HG02763 (cell line): ENCODE measurements around the gene FRRS1.
"Not testable (repeated sequence)": the region's sequence is repeated elsewhere in the genome, so short reads cannot be mapped to it uniquely, and the experiment has no call there.

Source experiments
- ATAC-seq: cut with Tn5 transposase; IDR thresholded peaks from one replicate; pipeline ENCODE4 v1.9.1; 2021; ENCODE audit warnings: mild to moderate bottlenecking, moderate library complexity; ENCODE audit not compliant: unreplicated experiment

FRRS1 gene

GRCh38 chr1:99768524-99769245 is 2.2 kb upstream of the FRRS1 start:
- ATAC-seq = no peak

GRCh38 chr1:99768104-99768503 is 1.7 kb upstream of the FRRS1 start:
- no peak for ATAC-seq

- ATAC-seq = no peak
Measured at GRCh38 chr1:99764909-99765308, 1.5 kb downstream of the FRRS1 start.

DNA sequence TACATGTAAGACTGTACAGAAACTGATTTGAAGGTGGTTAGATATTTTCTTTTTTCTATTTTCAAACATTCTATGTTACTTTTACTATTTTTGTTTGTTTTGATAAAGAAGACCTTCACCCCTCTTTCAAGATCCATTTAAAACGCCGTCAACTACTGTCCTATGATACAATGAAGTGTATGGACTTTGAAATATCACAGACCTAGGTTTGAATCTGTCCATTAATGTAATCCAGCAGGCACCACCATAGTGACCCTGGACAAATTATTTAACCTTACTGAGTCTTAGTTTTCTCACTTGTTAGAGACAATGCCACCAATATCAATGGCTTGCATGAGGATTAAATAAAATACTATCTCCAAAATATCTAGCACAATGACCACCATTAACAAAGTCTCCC is 2.0 kb downstream of the FRRS1 start:
- no peak for ATAC-seq

DNA sequence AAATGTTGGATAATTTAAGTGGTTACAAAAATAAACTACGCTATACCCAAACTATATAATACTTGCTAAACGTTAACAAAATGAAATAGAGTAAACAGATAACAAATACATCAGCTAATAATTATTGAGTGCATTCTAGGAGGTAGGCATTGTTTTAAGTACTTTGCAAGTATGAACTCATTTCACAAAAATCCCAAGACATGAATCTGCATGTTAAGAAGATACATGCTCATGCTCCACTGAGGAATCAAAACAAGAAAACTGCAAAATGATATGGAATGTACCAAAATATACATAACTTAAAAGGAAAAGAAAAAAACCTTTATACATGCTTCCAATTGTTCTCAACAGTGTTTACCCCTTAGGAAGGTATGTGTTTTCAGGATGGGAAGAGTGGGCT is 2.5 kb downstream of the FRRS1 start:
- ATAC-seq = no peak

DNA sequence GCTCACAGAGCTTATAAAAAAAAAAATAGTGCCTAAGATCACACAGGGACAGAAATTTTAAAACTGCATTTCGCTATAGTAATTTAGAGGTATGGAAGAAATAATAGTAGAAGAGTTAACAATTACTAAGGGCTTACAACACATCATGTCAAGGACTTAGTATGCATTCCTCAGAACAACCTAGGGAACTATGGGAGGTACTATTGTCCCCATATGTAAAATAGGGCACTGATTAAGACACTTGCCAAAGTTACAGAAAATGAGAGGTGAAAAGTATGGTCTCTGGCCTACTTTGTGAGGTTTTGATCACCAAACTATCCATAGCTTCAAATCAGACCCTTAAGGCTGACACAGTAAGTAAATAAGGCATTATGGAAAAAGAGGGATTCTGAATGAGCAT is 4.7 kb downstream of the FRRS1 start:
- ATAC-seq = no peak

DNA sequence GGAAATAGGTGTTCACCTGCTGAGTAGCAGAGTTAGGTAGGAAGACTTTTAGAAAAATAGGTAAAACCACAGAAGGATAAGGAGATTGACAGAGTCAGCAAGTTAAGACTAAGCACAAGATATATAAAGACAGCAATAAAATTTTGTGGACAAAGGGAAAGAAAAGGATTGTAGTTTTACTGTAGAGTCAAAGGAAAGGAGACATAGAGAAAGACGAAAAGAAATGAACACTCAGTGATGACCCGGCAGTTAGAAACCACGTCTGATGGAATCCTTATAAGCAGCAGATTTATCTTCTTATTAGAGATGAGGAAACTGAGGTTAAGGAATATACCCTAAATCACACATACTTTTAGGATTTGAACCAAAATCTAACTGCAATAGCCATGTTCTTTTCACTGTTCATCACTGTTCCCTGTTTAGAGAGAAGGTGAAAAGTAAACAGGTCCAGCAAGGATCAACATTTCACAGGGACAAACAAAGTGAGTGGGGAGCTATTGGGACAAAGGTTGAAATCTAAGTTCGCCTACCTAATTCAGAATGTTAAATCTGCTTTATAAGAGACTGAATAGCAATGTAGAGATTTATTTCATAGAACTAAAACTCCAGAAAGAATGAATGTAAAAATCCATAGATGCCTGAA is 6.8 kb downstream of the FRRS1 start:
- ATAC-seq = no peak

DNA sequence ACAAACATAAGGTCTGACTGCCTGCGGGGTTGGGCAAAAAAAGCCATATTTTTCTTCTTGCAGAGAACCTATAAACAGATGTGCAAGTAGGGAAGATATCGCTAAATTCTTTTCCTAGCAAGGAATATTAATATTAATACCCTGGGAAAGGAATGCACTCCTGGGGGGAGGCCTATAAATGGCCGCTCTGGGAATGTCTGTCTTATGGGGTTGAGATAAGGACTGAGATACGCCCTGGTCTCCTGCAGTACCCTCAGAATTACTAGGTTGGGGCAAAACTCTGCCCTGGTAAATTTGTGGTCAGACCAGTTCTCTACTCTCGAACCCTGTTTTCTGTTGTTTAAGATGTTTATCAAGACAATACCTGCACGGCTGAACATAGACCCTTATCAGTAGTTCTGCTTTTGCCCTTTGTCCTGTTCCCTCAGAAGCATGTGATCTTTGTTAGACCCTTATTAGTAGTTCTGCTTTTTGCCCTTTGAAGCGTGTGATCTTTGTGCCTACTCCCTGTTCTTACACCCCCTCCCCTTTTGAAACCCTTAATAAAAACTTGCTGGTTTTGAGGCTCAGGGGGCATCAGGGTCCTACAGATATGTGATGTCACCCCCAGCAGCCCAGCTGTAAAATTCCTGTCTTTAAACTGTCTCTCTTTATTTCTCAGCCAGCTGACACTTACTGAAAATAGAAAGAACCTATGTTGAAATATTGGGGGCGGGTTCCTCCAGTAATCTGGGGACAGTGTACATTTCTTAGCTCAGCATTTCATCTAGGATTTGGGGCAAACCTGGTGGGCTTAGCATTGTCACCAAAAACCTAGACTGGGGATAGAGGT is 7.5 kb downstream of the FRRS1 start:
- ATAC-seq = not testable (repeated sequence)

GRCh38 chr1:99758073-99758511 is 8.3 kb downstream of the FRRS1 start:
- ATAC-seq = peak; percentile 79

GRCh38 chr1:99756598-99756997 is 9.8 kb downstream of the FRRS1 start:
- ATAC-seq = no peak

GRCh38 chr1:99755664-99756063 is 10.8 kb downstream of the FRRS1 start:
- no peak for ATAC-seq

DNA sequence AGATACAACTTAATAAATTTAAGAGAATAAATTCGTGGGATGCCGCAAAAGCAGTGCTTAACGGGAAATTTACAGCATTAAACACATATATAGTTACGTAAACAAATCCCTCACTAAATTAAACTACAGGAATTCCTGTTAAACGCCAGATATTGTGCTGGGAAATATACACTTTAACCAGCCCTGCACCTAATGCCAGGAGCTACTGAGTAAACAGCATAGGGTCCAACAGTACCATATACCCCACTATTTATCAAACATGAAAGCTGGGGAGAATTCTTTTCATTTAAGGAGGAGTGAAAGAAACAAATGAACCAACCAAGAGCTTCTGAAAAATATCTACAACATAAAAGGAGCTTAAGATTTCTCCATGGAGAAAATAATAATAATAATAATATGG is 11.7 kb downstream of the FRRS1 start:
- ATAC-seq = no peak

- ATAC-seq = no peak
Measured at GRCh38 chr1:99754055-99754626, 12.3 kb downstream of the FRRS1 start.

DNA sequence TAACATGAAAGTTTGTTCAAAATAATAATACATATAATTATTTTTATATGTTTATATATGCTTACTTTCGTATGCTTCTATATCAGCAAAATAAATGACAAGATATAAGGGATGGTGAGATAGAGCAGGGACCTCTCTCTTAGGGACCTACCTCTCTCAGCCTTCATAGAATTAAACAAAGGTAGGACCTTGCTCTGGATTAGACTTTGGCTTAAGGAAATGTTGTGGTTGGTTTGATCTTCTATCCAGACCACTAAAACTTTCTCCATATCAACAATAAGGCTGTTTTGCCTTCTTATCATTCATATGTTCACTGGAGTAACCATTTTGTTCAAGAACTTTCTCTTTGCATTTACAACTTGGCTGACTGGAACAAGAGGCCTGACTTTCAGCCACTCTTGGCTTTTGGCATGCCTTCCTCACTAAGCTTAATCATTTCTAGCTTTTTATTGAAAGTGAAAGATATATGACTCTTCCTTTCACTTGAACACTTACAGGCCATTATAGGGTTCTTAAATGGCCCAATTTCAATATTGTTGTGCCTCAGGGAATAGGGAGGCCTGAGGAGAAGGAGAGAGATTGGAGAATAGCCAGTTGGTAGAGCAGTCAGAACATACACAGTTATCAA is 14.4 kb downstream of the FRRS1 start:
- ATAC-seq = peak; percentile 63

DNA sequence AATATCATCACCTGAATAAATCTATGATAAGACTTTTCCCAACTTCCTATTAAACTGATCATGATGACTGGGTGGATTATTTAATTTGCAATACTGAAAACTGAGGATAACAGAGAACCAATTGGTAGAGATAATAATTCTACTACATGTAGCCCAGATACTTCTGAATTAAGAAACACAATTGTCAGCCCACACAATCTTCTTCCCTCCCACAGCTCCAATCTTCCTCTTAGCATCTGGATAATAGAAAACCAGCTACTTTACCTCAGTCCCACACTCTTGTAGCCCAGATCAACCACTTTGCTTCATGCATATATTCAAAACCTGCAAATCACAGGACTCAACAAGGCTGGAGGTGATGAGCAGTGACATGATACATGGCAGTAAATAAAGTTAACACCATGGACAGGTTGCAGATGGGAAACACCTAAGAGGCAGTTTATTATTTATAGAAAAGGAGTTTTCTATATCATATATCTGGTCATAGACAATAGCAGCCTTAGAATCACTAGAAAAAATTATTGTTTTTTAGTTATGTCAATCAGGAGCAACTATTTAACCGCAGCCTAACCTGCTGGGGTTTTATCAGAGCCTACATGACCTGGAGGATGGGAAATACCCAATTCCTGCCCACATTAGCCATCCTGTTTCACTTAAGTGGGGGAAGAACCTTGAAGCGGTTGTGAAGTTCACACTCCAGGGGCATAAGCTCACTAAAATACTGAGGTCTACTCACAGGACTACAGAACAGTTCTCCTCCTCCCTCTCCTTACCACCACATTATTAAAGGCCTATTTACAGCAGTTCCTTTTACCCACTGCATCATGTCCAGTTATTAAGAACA is 16.7 kb downstream of the FRRS1 start:
- ATAC-seq = peak; percentile 91

DNA sequence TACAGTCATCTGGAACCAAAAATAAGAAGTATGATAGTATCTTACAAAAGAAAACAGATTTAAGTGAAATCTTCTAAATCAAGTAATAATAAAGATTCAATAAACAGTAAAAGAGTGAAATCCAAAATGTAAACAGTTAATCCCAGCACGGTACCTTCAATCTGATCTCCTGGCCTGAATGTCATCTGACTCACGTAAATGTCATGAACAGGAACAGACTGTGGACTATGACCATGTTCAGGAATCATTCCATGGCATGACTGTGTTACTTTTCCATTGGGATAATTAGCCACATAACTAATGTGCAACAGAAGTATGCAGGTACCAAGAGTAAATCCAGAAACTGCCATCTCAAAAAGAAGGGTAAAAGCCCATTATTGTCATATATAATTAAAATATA is 18.0 kb downstream of the FRRS1 start:
- no peak for ATAC-seq

GRCh38 chr1:99745684-99746083 is 20.8 kb downstream of the FRRS1 start:
- ATAC-seq = no peak

- ATAC-seq = no peak
Measured at GRCh38 chr1:99745061-99745460, 21.4 kb downstream of the FRRS1 start.

- ATAC-seq = no peak
Measured at GRCh38 chr1:99740141-99740540, 26.3 kb downstream of the FRRS1 start.

GRCh38 chr1:99738858-99739465 is 27.5 kb downstream of the FRRS1 start:
- no peak for ATAC-seq
